ENCODE measurements around the gene CD63.

Gene CD63

DNA sequence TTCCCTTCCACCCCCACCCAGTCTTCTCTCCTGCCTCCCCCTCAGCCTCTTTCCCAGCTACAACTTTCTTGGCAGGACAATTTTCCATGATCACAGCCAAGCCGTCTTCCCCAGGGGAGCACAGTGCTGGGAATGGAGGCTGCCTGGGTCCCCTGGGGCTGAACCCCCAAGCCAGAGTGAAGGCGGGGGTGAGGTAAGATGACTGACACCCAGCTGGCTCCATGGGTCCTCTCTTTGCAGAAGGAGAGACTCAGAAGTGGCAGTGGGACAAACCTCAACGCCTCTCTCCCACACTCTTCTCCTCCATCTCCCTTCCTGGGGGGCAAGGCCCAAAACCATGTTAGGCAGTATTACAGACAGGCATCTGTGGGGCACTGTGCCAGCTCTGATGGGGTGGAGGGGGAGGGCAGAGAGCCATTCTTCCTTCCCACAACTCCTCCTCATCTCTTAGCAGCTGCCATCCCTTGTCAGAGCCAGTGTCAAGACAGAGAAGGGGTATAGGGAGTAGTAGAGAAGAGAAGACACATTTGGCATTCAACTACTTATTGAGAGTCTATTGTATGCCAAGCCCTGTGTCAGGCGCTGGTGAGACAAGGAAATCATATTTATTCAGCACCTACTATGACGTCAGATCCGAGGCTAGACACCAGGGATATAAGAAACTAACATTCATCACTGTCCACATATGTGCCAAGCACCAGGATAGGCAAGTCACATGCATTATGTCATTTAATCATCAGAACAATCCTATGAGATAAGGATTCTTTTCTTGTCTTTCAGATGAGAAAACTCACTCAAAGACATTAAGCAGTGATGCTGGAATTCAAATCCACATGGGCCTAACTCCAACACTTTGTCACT is 24.7 kb downstream of the CD63 start:
- DNase-seq = no peak

DNA sequence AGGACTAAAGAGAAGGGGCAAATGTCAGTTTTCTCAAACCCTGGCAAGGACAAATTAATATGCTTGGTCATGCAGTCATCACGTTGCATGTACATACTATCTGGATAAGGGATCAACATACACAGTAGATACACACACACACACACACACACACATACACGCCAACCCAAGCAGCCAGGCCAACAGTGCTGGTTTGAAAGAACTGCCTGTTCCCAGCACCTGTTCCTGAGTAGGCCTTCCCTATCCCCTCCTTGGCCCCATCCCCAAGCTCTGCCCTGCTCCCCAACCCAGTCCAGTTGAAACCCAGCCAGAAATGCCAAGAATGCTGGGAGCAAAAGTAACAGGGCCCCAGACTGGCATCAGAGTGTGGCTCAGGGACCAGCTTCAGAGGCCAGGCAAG is 25.5 kb downstream of the CD63 start:
- no peak for DNase-seq

DNA sequence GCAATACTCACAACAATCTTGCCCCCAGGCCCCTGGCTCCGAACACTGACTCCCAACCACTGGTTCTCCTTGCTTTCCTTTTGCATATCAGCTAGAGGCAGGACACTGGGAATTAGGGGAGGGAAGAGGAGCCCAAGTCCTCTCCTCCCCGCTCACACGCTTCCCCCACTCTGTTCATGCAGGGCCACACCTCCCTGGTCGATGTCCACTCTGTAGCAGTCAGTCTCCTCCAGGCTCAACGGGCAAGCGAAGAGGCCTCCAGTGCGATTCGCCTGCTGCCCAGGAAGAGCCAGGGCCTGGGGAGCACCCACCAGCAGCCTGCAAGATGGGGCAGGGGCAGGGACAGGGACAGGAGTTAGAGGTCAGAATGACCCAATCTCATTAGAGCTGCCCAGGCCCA is 25.9 kb downstream of the CD63 start:
- DNase-seq = no peak

DNA sequence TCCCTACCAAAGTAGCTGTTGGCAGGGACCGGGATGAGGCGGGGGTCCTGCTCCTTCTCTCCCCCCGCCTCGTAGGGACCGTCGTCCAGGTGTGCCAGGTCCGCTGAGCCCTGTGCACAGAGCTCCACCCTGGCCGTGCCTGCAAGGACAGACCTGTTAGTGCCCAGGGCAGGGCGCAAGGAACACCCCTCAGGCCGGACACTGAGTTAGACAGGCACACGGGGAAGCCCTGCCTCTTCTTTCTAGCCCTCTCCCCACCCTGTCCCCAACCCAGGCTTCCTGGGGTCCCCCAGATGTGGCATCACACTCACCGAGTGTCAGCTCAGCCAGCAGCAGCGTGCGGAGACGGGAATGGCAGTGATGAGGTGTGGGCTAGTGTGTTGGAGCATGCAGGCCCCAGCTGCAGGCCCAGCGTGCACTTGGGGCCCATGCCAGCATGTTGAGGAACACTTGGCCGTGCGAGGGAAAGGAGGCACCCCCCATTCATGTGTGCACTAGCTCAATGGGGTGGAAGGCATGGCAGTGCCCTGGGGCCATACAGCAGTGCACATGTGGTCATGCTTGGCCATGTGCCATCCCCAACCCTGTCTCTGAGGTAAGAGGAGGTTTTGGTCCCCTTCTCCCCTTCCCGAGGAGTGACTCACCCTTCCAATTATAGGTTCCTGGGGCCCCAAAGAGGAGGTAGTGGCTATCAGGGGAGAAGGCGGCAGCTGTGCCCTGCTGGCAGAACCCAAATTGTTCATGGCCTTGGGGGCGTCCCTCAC is 28.4 kb downstream of the CD63 start:
- no peak for DNase-seq

DNA sequence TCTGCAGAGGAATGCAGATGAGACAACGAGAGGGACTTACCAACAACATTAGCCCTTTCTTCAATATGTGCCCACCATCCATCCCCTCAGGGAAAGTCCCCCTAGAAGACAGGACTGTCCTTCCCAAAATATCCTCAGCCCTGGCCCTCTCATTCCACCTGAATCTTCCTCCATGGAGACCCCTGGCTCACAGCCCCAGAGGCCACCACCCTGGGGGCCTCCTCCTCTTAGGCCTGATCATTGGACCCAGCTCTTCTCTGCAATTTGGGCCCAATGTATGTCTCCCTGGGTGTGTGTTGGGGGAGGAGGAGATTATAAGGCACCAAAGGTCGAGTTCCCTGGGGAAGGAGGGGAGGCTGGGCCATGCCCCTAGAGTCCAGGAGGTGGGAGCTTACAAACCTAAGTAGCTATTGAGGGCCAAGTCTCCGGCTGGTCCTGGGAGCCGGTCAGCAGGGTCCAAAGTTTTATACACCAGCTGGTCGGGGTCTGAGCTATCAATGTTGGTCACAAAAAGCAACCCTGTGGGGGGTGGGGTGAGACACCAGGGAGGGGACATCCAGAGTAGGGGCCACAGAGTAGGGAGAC is 29.2 kb downstream of the CD63 start:
- no peak for DNase-seq

DNA sequence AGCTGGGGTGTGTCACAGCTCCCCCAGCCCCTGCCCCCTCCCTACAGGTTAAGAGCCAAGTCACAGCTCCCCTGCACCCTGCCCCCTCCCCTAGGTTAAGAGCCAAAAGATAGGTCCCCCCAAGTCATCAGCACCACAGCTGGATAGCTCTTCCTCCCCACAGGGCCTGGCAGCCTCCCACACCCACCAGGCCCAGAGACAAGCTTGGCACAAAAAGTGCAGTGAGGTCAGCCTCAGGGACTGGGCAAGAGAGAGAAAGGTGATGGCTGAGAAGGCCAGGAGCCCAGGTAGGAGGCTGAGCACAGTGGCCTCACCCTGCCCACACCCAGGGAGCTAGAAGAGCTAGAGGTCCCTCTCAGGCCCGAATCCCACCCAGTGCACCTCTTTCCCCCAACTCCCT is 29.8 kb downstream of the CD63 start:
- DNase-seq = no peak

DNA sequence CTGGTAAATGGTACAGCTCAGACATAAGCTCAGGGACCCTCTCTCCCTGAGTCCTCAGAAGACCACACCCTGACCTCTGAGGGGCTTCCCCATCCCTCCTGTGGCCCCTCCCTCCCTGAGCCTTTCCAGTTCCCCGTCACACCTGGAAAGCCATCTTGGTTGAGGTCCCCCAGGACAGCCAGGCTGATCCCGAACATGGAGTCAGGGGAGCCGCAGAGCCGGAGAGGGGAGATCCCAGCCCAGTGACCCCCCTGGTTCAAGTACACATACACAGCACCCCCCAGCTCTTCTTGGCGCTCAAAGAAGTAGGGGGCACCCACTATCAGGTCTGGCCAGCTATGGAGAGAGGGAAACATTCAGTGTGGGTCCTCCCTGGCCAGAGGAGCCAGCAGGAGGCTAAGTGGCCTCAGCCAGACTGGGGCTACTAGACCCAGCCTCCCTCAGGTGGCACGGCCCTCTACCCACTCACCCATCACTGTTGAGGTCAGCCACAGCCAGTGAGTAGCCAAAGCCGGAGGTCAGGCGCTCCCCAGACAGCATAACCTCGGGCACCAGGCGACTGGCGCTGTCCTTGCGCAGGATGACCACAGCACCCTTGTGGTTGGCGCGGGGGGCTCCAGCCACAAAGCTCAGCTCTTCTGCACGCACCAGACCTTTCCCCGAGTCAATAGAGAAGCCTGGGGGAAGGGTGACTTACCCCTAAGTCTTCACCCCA is 30.4 kb downstream of the CD63 start:
- no peak for DNase-seq

DNA sequence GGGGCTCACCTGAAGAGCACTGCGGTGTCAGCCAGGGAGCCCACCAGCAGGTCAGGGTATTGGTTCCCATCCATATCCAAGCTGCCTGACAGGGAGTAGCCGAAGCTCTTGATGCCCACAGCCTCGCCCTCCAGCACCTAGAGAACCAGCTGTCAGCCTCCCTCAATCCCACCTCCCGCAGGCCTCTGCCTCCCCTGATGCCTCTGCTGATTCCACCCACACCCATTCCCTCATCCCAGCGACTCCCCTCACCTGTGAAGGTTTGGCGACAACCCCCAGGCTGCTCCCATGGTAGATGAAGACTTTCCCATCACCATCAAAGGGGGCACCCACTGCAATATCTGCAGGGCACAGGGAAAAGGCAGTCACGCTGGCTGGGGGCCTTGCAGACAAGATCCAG is 31.1 kb downstream of the CD63 start:
- no peak for DNase-seq

DNA sequence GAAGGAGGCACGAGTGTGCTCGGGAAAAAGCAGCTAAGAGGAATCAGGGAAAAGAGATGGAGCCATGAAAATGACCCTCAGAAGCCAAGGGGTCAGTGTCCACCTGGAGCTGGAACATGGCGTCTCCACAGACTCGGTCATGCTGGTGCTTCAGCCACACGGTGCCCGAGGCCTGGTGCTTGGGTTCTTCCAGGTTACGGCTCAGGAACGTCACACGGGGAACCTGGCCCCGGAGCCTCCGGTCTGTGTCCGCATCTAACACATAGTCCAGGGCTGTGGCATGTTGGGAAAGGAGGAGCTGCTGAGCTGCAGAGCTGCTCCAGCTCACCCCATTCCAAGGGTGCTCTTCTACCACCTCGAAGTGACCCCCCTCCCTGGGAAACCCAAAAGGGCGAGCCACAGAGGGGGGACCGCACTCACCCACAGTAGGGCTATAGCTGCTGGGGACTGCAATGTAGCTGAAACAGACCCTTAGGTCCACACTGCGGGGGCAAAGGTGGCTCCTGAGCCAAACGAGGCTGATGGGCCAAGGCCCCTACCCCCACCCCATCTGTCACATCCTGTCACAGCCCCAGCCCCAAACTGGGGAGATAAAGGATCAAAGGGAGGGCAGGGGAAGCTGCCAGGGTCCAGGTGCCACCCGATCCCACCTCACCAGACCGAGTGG is 31.9 kb downstream of the CD63 start:
- no peak for DNase-seq

DNA sequence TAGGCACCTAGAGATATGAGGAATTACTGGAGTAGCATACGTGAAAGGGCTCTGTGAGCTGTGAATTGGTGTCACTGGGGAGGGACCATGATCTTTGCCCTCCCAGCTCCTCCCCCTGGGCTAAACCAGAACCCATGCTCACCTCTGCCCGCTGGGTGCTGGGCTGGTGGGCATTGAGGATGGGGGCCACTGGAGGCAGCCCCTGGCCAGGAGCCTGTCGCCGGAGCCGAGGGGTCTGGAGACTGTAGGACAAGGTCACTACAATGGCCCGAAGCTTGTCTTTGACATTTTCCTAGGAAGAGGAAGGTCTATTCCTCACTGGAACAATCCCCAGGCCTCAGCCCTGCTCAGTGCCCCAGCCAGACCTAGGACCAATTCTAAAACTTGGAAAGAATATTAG is 32.7 kb downstream of the CD63 start:
- no peak for DNase-seq

DNA sequence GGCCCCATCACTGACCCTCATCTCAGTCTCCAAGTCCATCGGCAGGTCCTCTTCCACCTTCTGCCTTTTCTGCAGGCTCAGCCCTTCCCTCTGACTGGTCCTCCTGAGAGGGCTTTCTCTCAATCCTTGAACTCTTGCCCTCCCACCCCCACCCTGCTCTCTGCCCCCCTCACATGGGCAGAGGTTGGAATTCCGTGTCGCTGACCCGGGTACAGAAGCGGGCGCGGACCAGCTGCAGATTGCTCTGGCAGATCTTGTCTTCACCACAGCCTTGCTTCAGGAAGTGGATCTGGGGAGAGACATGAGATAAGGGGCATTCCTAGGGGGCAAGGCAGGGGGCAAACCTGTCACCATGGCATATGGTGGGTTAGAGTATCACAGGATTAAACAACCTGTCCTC is 33.5 kb downstream of the CD63 start:
- DNase-seq = no peak

DNA sequence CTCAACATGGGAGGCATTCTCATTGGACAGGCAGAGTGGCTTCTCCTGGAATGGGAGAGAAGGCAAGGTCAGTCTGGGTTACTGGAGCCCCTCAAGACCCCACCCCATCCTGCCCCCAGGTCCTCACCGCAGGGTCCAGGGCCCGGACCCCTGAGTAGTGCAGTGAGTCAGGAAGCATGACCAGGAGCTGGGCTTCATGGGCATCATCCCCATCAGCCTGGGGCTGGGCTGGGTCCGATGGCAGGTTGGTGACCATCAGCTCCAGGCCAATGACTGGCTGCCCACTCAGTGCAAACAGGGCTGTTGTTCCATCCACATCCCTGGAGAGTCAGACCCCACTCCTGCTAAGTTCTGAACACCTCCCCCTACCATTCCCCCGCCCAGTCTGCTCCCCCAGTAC is 34.2 kb downstream of the CD63 start:
- no peak for DNase-seq

DNA sequence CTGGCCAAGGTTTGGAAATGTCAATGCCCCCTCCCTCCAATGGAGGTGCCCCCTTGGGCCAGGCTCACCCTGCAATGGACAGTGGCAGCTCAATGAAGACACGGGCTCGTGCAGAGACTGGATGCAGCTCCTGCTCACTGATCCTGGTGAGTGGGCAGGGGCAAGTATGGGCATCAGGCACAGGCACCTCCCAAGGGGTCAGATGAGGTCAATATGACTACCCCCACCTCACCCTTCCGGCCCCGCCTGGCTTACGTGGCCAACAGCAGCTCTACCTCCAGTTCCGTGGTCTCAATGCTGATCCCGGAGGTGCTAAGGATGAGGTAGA is 34.7 kb downstream of the CD63 start:
- DNase-seq = no peak

DNA sequence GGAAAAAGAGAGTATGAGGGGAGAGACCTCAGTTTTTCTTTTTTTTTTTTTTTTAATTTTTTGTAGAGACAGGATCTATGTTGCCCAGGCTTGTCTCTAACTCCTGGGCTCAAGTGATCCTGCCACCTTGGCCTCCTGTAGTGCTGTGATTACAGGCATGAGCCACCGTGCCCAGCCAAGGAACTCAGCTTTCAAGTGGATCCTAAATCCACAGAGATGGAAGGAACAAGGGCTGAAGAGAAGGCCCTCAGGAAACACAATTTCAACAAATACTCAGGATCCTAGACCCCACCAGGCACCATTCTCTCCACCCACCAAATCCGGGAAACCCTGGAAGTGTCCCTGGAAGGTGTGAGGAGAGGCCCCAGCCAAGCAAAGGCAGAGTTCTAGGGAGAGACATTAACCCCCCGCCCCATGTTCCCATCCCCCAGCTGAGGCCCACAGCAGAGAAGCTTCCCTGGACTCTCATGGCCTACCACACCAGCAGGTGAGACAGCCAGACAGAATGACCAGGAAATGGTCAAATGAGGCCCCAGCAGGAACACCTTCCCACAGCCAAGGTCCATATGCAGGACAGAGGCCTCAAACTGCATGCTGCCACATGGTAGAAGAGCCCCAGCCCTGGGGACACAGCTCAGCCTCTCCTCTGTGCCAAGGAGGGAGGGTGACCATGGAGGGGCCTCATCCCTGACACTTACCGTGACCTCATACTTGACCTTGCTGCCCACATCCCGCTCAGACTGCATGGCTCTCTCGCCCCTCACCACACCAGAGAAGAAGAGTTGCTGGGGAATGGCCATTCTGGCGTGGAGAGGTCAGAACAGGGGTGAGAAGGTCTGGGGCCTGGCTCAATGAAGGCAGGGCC is 35.3 kb downstream of the CD63 start:
- no peak for DNase-seq

DNA sequence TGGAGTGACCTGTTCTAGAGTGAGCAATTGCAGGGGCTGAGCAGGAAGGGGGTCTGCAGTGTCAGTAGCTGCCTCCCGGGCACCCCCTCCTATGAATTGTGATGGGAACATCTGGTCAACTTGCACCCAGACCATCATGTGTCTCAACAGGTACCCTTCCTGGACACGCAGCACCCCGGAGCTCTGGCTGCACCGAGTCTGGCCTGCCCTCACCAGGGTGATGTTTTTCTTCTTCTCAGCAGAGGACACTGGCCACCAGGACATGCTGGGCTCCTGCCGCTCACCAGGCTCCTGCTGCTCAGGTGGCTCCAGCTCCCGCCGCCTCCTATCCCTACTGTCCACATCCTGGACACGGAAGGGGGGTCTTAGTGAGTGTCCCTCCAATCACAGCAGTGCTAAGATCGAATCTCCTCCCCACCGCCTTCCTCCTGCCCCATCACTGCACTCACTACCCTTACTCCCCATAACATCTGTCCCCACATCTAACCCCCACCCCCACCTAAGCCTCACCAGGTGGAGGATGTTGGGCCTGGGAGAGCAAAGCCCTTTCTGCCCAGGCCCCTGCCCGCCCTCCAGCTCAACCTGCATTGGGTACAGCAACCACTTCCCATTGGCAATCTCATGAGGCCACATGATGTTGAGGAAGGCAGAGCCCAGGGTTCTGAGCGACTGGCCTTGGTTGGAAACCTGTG is 36.0 kb downstream of the CD63 start:
- DNase-seq = no peak

DNA sequence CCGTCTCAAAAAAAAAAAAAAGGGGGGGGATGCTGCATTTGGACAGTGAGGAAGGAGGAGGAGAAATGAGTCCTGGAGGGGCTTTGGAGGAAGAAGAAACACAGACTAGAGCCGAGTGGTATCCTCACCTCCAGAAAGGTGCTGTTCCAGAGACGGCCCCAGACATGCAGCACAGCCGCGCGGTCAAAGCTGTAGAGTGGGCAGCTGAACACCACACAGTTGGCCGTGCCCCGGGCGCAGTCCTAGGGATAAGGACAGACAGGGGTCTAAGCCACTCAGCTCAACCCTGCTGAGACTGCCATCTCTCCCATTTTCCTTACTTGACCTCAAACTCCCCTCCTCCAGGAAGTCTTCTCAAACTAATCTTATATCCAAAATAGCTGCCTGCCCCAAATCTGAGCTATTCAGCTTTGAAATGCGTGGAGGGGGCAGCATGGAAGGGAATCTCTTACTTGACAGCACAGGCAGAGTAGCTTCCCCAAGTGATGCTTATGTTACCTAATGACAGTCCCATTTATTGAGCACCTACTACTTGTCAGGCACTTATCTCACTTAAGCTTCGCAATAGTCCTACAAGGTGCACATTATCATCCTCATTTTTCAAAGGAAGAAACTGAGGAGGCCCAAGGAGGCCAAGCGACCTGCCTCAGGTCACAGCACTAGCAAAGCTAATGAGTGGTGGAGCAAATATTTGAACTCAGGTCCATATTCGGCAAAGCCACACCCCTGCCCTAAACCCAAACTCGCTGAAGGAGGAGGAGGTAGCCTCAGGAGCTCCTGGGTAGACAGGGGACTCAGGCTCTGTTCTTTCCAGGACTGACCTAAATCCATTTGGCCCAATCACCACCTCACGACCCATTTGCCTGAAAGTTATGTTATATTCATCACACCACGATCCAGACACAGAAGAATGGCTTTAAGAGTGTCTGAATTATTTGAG is 39.8 kb downstream of the CD63 start:
- no peak for DNase-seq

DNA sequence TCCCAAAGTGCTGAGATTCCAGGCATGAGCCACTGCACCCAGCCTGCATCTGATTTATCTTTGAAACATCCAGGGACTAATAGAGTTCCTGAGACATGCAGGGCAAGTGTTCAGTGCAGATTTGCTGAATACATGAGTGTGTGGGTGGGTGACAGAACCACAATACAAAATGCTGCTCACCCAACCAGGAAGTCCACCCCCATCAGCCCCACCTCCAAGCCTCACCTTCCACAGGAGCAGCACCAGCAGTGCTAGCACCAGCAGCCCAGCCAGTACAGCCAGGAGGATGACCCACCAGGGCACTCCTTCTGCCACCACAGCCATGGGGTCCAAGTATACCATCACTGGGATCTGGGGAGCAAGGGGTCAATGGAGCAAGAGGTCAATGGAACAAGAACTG is 41.1 kb downstream of the CD63 start:
- no peak for DNase-seq

DNA sequence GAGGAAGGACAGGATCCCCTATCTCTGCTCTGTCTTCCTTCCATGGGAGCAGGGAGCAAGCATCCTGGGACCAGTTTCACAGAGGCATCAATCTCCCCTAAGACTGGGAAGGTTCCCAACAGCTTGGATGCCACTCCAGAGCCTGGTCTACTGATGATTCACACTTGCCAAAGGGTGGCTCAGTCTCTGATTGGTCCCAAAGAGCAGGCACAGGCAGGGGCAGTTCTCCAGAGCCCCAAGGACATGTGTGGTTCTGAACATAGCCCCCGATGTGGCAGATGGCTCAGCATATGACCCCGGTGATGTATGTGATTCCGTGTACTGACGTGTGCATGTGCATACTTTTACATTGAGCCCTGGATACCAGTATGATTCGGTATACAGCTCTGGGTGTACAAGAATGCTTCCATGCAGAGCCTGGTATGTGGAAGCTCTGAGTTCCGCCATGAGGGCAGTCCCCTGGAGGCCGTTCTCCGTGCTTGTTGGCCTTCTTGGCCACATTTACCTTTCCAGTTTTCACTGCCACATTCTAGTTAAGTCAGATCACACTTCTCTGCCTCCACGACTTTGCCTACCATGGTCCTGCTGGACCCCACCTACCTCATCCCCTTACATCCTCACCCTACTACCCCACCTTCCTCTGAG is 42.3 kb downstream of the CD63 start:
- DNase-seq = no peak

DNA sequence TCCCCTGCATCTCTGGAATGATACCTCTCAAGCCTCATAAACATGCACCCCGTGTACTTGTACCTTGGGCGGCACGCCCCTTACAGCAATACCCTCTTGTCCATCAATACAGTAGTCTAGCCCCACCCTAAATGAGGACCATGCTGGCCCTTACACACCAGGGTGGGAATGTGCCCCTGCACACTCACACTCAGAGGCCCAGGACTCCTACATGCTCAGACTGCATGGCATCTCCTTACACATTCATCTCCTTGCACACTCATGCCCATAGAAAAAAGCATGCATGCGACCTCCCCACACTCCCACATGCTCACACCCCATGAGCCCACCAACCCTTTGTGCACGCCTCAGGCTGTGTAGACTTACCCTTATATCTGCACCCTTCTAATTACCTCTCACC is 43.1 kb downstream of the CD63 start:
- DNase-seq = no peak
